GM21737 (cell line): ENCODE data around the gene TSHR.
A peak's percentile ranks its signal among the peaks of the same experiment; 100 is the strongest.
"Not testable (repeated sequence)": the region's sequence is repeated elsewhere in the genome, so short reads cannot be mapped to it uniquely, and the experiment has no call there.

Experiments used
- ATAC-seq: cut with Tn5 transposase; IDR thresholded peaks from one replicate; pipeline ENCODE4 v1.9.1; 2021; ENCODE audit warnings: mild to moderate bottlenecking, moderate library complexity; ENCODE audit not compliant: unreplicated experiment

The TSHR gene

GRCh38 chr14:80955416-80955941, at the start of gene TSHR:
TSHR (plus strand) TSS chr14:80955621; CDS start chr14:80955681, 60 bp downstream.
- no peak for ATAC-seq

- no peak for ATAC-seq
These were observed 49.1 kb upstream of the TSHR start for GRCh38 chr14:80906336-80906735.

DNA sequence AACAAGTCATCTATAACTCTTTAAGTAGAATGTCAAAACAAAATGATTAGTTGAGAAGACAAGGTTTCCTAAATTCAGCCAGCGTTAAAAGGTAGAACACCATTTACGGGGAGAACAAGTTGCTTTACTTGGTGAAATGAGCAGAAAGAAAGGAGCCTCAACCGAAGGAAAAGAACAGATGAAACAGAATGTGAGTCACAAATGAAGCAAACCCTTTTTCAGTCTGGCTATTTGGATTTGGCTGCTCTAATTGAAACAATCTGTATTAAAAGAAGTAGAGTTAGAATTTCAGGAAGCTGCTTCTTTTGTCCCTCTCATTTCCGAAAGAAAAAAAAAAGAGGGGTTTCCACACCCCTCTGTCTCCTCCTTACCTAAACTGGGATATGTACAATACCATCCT, 48.5 kb upstream of the TSHR start:
- ATAC-seq, result no peak

GRCh38 chr14:80912013-80912412, 43.4 kb upstream of the TSHR start:
- ATAC-seq, result not testable (repeated sequence)

GRCh38 chr14:80919622-80920021, 35.8 kb upstream of the TSHR start:
- ATAC-seq, result no peak

DNA sequence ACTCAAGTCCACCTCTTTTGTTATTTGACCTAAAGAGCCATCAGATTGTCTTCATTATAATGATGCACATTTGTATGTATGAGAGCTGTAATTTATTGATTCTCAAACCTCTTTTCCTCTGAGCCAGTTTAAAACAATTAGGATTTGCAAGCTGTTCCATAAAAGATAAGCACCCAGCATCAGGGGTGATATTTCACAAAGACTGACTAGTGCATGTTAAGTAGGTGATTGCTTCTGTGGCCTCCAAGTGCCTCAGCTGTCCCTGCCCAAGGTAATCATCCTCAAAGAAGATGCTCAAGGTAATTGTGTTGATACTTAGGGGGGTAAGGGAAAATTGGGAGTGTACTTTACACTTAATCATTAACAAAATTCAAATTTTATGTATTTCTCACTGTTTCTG, 32.1 kb upstream of the TSHR start:
- ATAC-seq, result no peak

GRCh38 chr14:80924365-80925103, 30.9 kb upstream of the TSHR start:
- ATAC-seq, result no peak

DNA sequence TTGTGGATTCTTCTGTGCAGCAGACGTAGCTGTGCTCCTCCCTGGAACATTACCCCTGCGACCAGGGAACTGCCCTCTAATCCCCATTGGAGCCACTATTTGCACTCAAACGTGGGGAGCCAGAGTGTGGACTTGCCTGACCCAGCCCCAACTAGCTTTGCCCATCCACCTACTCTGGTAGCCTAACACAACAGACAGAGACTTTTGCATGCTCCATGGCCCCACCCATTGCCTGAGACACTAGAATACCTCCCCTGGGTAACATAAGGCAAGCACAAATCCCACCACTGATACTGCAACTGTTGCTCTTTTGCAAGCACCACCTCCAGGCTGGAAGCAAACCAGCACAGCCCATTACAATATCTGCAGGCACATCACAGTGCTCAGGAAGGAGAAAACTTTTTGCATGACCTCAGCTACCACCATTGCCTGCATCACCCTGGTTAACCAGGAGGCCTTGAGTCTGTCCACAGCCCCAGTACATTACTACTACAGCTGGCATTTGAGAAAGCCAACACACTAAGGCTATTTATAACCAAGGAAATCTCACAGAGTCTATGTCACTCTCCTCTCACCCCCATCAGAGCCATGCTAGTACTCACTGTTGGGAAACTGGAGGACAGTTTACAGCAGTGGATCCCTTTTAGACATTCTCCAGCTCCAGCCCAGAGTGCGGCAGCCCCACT, 28.9 kb upstream of the TSHR start:
- no peak for ATAC-seq

DNA sequence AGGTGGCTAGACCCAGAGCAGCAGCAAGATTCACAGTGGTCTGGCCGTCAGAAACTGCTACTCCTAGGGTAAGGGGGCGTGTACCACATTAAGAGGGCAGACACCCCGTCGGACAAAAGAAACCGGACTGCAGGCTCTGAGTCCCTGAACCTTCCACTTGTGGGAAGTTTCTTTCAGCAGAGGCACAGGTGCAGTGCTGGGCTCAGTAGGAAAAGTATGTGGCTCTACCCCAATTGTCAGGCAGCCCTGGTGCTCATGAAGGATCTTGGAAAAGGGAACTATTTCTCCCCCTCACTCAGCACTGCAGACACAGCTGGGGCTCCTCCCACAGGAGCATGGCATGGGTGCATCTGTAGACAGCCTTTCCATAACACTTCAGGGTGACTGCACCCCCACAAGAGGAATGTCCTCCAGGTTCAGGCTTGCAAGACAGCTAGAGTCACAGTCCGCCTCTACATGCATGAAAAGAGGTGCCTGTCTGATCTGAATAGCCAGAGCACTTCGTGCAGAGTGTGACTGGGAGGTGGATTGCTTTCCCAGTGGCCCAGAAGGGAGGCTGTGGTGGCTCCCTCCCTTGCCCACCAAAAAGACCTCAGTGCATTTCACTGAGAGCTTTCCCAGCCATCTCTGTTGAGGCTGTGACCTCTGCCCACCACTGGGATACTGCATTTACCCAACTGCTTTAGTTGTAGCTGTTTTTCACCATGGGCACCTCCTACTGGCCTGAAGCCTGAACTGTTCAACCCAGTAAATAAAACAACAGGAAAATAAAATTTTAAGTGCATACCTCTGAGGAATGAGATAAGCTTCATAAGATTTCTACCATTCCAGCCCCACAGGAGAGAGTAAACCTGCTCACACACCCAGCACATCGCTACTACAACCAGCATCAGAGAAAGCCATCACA, 28.1 kb upstream of the TSHR start:
- ATAC-seq, result no peak

DNA sequence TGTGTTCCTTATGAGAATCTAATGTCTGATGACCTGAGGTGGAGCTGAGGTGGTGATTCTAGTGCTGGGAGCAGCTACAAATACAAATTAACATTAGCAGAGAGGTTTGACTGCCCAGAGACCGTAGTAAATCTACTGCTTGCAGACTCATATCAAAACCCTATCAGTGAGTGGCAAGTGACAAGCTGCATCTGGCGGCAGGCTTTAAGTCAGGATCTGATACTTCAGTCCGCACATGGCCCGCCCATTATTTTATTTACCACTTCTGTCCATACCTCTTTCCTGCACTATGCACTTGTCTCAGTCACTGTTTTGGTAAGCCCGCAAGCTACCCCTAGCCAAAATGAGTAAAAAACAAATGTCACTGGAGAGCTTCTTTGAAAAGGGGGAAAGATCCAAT, 25.3 kb upstream of the TSHR start:
- ATAC-seq, result no peak

DNA sequence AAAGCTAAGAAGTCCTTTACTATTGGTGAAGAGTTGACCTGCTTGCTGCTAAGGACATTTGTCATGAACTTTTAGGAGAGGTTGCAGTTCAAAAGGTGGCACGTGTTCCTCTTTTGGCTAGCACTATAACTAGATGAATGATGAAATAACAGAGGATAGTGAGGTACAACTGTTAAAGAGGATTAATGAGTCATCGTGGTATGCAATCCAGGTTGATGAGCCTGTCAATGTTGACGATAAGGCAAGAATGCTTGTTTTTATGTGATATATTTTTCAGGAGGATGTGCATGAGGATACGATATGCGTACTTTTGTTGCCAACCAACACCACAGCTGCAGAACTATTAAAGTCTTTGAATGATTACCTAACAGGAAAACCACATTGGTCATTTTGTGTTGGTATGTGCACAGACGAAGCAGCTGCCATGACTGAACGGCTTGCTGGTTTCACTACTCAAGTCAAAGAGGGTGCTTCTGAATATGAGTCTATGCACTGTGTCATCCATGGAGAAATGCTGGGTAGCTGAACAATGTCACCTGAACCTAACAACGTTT, 24.5 kb upstream of the TSHR start:
- ATAC-seq, result peak; percentile 98

- no peak for ATAC-seq
These were observed 22.1 kb upstream of the TSHR start for GRCh38 chr14:80933282-80933681.

- ATAC-seq, result no peak
These were observed 21.7 kb upstream of the TSHR start for GRCh38 chr14:80933686-80934085.

DNA sequence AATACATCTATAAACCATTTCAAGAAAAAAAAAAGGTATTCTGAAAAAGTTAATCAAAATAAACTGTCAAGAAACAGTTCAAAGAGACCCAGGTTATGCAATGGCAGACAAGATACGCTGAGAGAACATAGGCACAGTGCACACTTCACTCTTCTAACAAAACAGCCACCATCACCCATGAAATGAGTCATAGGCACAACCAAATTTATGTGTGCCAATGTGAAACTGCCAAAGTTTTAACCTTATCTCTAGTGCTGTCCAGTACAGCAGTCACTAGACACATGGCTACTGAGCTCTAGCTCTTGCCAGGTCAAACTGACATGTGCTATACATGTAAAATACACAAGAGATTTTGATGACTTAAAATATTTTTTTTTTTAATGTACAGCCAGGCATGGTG, 15.3 kb upstream of the TSHR start:
- ATAC-seq, result no peak

GRCh38 chr14:80941241-80942185, 13.9 kb upstream of the TSHR start, which contains the start of gene CEP128:
CEP128 (minus strand) TSS chr14:80941738.
- peak; percentile 96 for ATAC-seq

DNA sequence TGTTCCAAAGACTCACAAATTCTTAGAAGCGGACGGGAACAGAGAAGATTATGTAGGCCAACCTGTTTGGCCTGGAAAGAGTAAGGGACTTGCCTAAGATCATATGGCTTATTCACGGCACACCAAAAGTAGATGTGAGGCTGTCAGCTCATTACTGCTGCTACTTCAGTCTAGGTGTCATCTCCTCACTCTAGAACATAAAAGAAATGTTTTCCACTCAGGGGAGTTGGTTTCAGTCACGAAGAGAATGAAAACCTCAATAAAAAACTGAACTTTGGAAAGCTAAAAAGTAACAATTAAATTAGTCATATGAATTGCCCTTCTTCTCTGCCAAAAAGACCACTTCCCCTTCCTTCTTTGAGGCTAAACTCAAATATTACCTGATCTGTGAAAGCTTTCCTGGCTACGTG, 13.2 kb upstream of the TSHR start:
- ATAC-seq, result peak; percentile 6

GRCh38 chr14:80944861-80945617, 10.4 kb upstream of the TSHR start:
- no peak for ATAC-seq

- ATAC-seq, result no peak
These were observed 9.2 kb upstream of the TSHR start for GRCh38 chr14:80946187-80946586.

- no peak for ATAC-seq
These were observed 8.6 kb upstream of the TSHR start for GRCh38 chr14:80946797-80947196.
